Heart left ventricle (tissue), 16 donors: ENCODE results near the gene SSBP3. TPM values are rescaled to one million over a fixed set of nuclear protein-coding genes. Genes with fewer than 3 reads are reported as not detected.

Source experiments
- ATAC-seq, 4 donors: fragments of 200-7000 bp; cut with Tn5 transposase; one replicate each; pipeline ENCODE4 v1.9.1; 2020 to 2022; ENCODE audit warnings: moderate library complexity in 4 of 4, mild to moderate bottlenecking in 3 of 4, moderate number of reproducible peaks in 1 of 4
- DNase-seq, 5 donors: peaks; one replicate each; pipeline ENCODE4 v3.0.0-alpha.2; 2020
- H3K27ac ChIP-seq, 12 donors: fragments of 200-600 bp; sonication (generic) in 4 of 12; one replicate each; pipeline versions ENCODE4 v1.5.0 to v1.8.0; 2016 to 2022; ENCODE audit warnings: mild to moderate bottlenecking in 2 of 12
- H3K27me3 ChIP-seq, 9 donors: fragments of 200-600 bp; sonication (generic) in 2 of 9; one replicate each; pipeline versions ENCODE4 v1.5.1 to v1.8.0; 2016 to 2022; ENCODE audit warnings: mild to moderate bottlenecking in 3 of 9
- H3K36me3 ChIP-seq, 9 donors: fragments of 200-600 bp; sonication (generic) in 2 of 9; one replicate each; pipeline versions ENCODE4 v1.5.0 to v1.8.0; 2018 to 2022; ENCODE audit warnings: mild to moderate bottlenecking in 2 of 9
- H3K4me1 ChIP-seq, 12 donors: fragments of 200-600 bp; sonication (generic) in 4 of 12; one replicate each; pipeline versions ENCODE4 v1.5.0 to v1.8.0; 2016 to 2022; ENCODE audit warnings: mild to moderate bottlenecking in 3 of 12
- H3K4me3 ChIP-seq, 12 donors: fragments of 200-600 bp; sonication (generic) in 4 of 12; one replicate each; pipeline versions ENCODE4 v1.5.0 to v1.8.0; 2017 to 2022; ENCODE audit warnings: mild to moderate bottlenecking in 9 of 12, moderate library complexity in 4 of 12
- H3K9me3 ChIP-seq, 12 donors: fragments of 200-600 bp; sonication (generic) in 4 of 12; one replicate each; pipeline versions ENCODE4 v1.5.0 to v1.8.0; 2016 to 2022; ENCODE audit warnings: mild to moderate bottlenecking in 1 of 12
- CTCF ChIP-seq, 12 donors: fragments of 200-600 bp; sonication (generic) in 4 of 12; IDR thresholded peaks; one replicate each; pipeline versions ENCODE4 v1.5.0 to v1.8.0; 2018 to 2022; ENCODE audit warnings: antibody characterized with exemption in 12 of 12, mild to moderate bottlenecking in 5 of 12
- POLR2A ChIP-seq, 2 donors: fragments of 450-650 bp; IDR thresholded peaks; one replicate each; pipeline ENCODE4 v1.6.1; 2017; ENCODE audit warnings: antibody characterized with exemption in 2 of 2, mild to moderate bottlenecking in 2 of 2, moderate library complexity in 2 of 2
- WGBS, 4 donors: extraction: QIAGEN DNeasy Blood & Tissue Kit in 2 of 4; methylation state at CpG; one replicate each; pipeline versions ENCODE4 v1.1.5 to v1.1.7; 2013 to 2018; 5-methylcytosine and 5-hydroxymethylcytosine counted together
- intact Hi-C, 10 donors: fragments of 100-400 bp; cut with DNase I; formaldehyde crosslinking; loops; one replicate each; pipeline versions ENCODE4 v1.11.1 to v1.14.2; 2022
- polyA plus RNA-seq, 2 donors: library from polyadenylated mRNA; stranded (reverse); fragments of 200-250 nt; gene quantifications; one replicate each; pipeline ENCODE4 v1.2.3, GENCODE V29; 2013
- total RNA-seq, 9 donors: library from RNA; depleted of rRNA in 2 of 9; stranded (reverse); fragments of >200 nt in 2 of 9; fragmentation: NEBNext Ultra II Directional in 3 of 9; extraction: Animal tissue kit (Norgen Biotek cat#: 25700) in 3 of 9; gene quantifications; one replicate each; pipeline versions ENCODE4 v1.1.0 to v1.2.4, GENCODE V29; 2016 to 2023
- donor health status: ischemic (EF 13 %, LVEDD 7.1; RV severe dilation, severe dysfunction).
- donor health status: healthy with polysubstance abuse.
- donor health status: DM: no; HTN: yes; CAD: no.
- donor health status: DM: no; HTN: no; CAD: no.
- donor health status: ischemic (EF 25% LVEDD 6.9; RV normal size, moderate dysfunction).
- donor health status: ischemic (EF 25% LVEDD 5.7; RV mildly dilated, moderate dysfunction).
- donor health status: healthy.
- donor health status: DM: yes; HTN: yes; CAD: no.
- donor health status: ischemic (EF 35%, LVEDD 5.7; RV mildly dilated, moderate dysfunction).
- donor health status: nonischemic (EF 11% LVEDD 7.7; RV severe dilation, severe dysfunction).
- donor health status: DM: yes; HTN: yes; CAD: no.
- donor health status: PGD.
- donor health status: ischemic (EF 29% LVEDD 5.4; RV normal size, mild dysfunction).
- donor health status: nonischemic (EF 23%, LVEDD 6.1; RV moderate dilation, normal function).

The SSBP3 gene
- total and polyA plus RNA-seq, 11 donors, result 20.8 to 61.8 (median 48.1) TPM

GRCh38 chr1:54415533-54415932 is 9.3 kb upstream of the SSBP3 start:
- WGBS, 4 donors, result 94 to 100% (median 99%) methylated on average over 3 of the region's 3 CpGs
- no peaks in the 10 kb centered on the region for H3K9me3 ChIP-seq
- no peak overlapping the region for H3K27ac ChIP-seq
- no peaks in the 10 kb centered on the region for H3K36me3 ChIP-seq
- TF ChIP-seq CTCF (IDR thresholded peaks at IDR 0.05) (no peak), POLR2A (IDR thresholded peaks at IDR 0.05) (no peak)
- no peaks in the 10 kb centered on the region for H3K27me3 ChIP-seq
- no peak for ATAC-seq
- peaks cover 0 to 16% (median 5%) of the 10 kb centered on the region in 12 donors for H3K4me1 ChIP-seq
- H3K4me3 ChIP-seq, result no peak overlapping the region
- DNase-seq, result no peak
- intact Hi-C loops, result no loop called here

GRCh38 chr1:54413732-54414131 is 7.5 kb upstream of the SSBP3 start:
- ATAC-seq, result no peak
- TF ChIP-seq POLR2A (IDR thresholded peaks at IDR 0.05), result no peak
- no peak for TF ChIP-seq CTCF (IDR thresholded peaks at IDR 0.05)
- Histone ChIP-seq H3K36me3 (no peaks in the 10 kb centered on the region), H3K27me3 (no peaks in the 10 kb centered on the region), H3K27ac (peak overlapping the region in 5 of 12 donors; percentile 12 to 62 (median 46)), H3K4me1 (peaks cover 0 to 28% (median 7%) of the 10 kb centered on the region in 12 donors), H3K4me3 (no peak overlapping the region), H3K9me3 (no peaks in the 10 kb centered on the region)
- intact Hi-C loops, result loop anchor here in 2 of 10 donors (5.0 kb wide), 2 partner anchors 291 to 341 kb away; no protein-coding TSS in a partner anchor
- no peak for DNase-seq
- 92 to 94% (median 94%) methylated on average over 4 of the region's 4 CpGs for WGBS, 4 donors

DNA sequence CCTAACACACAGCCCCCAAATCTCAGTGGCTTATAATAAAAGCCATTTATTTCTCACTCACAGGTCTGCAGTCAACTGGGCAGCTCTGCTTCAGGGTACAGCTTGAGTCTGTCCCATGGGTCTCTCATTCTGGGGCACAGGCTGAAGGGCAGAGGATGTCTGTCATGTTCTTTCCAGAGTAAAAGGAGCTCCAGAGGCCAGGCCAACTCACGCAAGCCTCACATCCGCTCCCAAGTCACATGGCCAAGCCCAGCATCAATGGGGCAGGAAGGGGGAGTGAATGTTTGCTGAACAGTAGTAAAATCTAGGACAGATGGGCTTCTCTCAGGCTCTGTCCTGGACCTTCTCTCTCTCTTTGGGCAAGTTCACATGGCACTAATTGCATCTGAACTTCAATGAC is 7.1 kb upstream of the SSBP3 start:
- ATAC-seq, result peak; percentile 56 to 90 (median 62)
- no peaks in the 10 kb centered on the region for H3K27me3 ChIP-seq
- peaks cover 0 to 32% (median 9%) of the 10 kb centered on the region in 12 donors for H3K4me1 ChIP-seq
- peak in 4 of 5 donors; percentile 60 to 70 (median 61) for DNase-seq
- no peak overlapping the region for H3K4me3 ChIP-seq
- WGBS, 4 donors, result 6 to 50% (median 26%) methylated on average over 2 of the region's 2 CpGs
- no peaks in the 10 kb centered on the region for H3K9me3 ChIP-seq
- H3K27ac ChIP-seq, result peak overlapping the region in 9 of 12 donors; percentile 9 to 62 (median 43)
- no peaks in the 10 kb centered on the region for H3K36me3 ChIP-seq
- no peak for TF ChIP-seq CTCF (IDR thresholded peaks at IDR 0.05)
- intact Hi-C loops, result loop anchor here in 2 of 10 donors (5.0 kb wide), 2 partner anchors 291 to 341 kb away; no protein-coding TSS in a partner anchor

DNA sequence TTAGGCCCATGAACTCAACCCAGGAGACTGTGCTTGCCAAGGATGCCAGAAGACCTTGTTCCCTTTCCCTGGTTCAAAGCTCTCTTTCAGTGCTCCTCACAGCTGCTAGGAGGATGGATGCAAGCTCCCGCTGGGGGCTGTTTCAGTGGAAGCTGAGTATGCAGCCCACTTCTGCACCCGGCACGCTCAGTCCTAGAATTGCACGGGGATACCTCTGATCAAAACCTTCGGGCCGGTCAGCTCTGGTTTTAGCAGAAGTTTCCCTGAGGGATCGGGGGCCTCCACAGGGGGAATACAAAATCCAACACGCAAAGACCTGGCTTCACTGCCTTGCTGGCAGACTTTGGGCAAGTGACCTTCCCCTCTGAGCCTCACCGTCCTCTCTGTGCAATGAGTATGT is 4.2 kb upstream of the SSBP3 start:
- Histone ChIP-seq H3K27me3 (no peaks in the 10 kb centered on the region), H3K9me3 (no peaks in the 10 kb centered on the region), H3K36me3 (no peaks in the 10 kb centered on the region), H3K27ac (no peak overlapping the region), H3K4me1 (peaks cover 4 to 30% (median 17%) of the 10 kb centered on the region in 12 donors), H3K4me3 (no peak overlapping the region)
- WGBS, 4 donors, result 89 to 94% (median 92%) methylated on average over 9 of the region's 9 CpGs
- TF ChIP-seq CTCF (IDR thresholded peaks at IDR 0.05) (no peak), POLR2A (IDR thresholded peaks at IDR 0.05) (no peak)
- intact Hi-C loops, result loop anchor here in 2 of 10 donors (5.0 kb wide), 2 partner anchors 288 to 338 kb away; no protein-coding TSS in a partner anchor
- ATAC-seq (no peak), DNase-seq (no peak)
